K562 (cell line): Measurements from ENCODE around the gene NAGS. TPM values are rescaled to one million over a fixed set of nuclear protein-coding genes. Genes with fewer than 3 reads are reported as not detected.

ENCODE experiments used
- AFF4 ChIP-seq: sonication (generic); formaldehyde crosslinking; IDR thresholded peaks from 2 replicates; pipeline ENCODE4 v1.8.0; 2023; ENCODE audit warnings: mild to moderate bottlenecking, missing genetic modification reagents
- BCLAF1 ChIP-seq, 2 experiments: fragments of 450-650 bp in 1 of 2; IDR thresholded peaks; 2 replicates each; pipeline ENCODE4 v1.6.1; 2011 to 2017; ENCODE audit warnings: low read depth in 2 of 2, antibody characterized with exemption in 1 of 2, borderline replicate concordance in 1 of 2, low read length in 1 of 2, mild to moderate bottlenecking in 1 of 2, mixed read lengths in 1 of 2; ENCODE audit not compliant: control insufficient read depth in 1 of 2
- CCAR2 ChIP-seq: fragments of 200-400 bp; formaldehyde crosslinking; IDR thresholded peaks from 2 replicates; pipeline ENCODE4 v1.6.1; 2017; ENCODE audit warnings: mild to moderate bottlenecking, low read depth, low read length
- DMBX1 ChIP-seq: fragments of 250-450 bp; sonication (Bioruptor Pico); IDR thresholded peaks from 2 replicates; pipeline ENCODE4 v1.8.0; 2022; ENCODE audit warnings: inconsistent platforms, mild to moderate bottlenecking, moderate library complexity, borderline replicate concordance
- E2F8 ChIP-seq: fragments of 450-650 bp; IDR thresholded peaks from 2 replicates; pipeline ENCODE4 v1.7.1; 2018; ENCODE audit warnings: mild to moderate bottlenecking, low read depth; ENCODE audit not compliant: partially characterized antibody
- EGR1 ChIP-seq: fragments of 450-650 bp; conservative IDR thresholded peaks from 2 replicates; pipeline ENCODE4 v1.6.1; 2017; ENCODE audit warnings: mild to moderate bottlenecking
- ESRRB ChIP-seq: fragments of 250-450 bp; sonication (Bioruptor Pico); IDR thresholded peaks from 2 replicates; pipeline ENCODE4 v1.5.0; 2020; ENCODE audit warnings: mild to moderate bottlenecking, moderate library complexity, borderline replicate concordance
- FOSL1 ChIP-seq: fragments of 200-800 bp; sonication (Bioruptor generic); conservative IDR thresholded peaks from 2 replicates; pipeline ENCODE4 v1.6.1; 2016; ENCODE audit warnings: missing genetic modification characterization, missing compliant biosample characterization
- L3MBTL2 ChIP-seq: fragments of 450-650 bp; IDR thresholded peaks from 2 replicates; pipeline ENCODE4 v1.6.1; 2016; ENCODE audit warnings: mild to moderate bottlenecking, moderate library complexity
- RFX1 ChIP-seq: fragments of 450-650 bp; IDR thresholded peaks from 2 replicates; pipeline ENCODE4 v1.6.1; 2016; ENCODE audit warnings: mild to moderate bottlenecking, moderate library complexity
- SUPT5H ChIP-seq: fragments of 450-650 bp; IDR thresholded peaks from 2 replicates; pipeline ENCODE4 v1.6.1; 2016
- TAF9B ChIP-seq: fragments of 450-650 bp; IDR thresholded peaks from 2 replicates; pipeline ENCODE4 v1.6.1; 2018; ENCODE audit warnings: mild to moderate bottlenecking; ENCODE audit not compliant: partially characterized antibody
- TAL1 ChIP-seq: fragments of 450-650 bp; IDR thresholded peaks from 2 replicates; pipeline ENCODE4 v1.6.1; 2016; ENCODE audit warnings: mild to moderate bottlenecking
- TSC22D4 ChIP-seq: fragments of 450-650 bp; IDR thresholded peaks from 2 replicates; pipeline ENCODE4 v1.6.1; 2016; ENCODE audit warnings: missing genetic modification characterization, missing biosample characterization, control low read depth
- U2AF2 ChIP-seq: fragments of 200-400 bp; formaldehyde crosslinking; optimal IDR thresholded peaks from 2 replicates; pipeline ENCODE3; 2017; ENCODE audit warnings: low read depth, mild to moderate bottlenecking, low read length
- ZNF24 ChIP-seq: fragments of 450-650 bp; IDR thresholded peaks from 2 replicates; pipeline ENCODE4 v1.6.1; 2016
- ZNF695 ChIP-seq: fragments of 450-650 bp; formaldehyde crosslinking; IDR thresholded peaks from 2 replicates; pipeline ENCODE4 v1.4.0; 2020; ENCODE audit warnings: mild to moderate bottlenecking, moderate library complexity
- ZNF778 ChIP-seq: fragments of 450-650 bp; formaldehyde crosslinking; IDR thresholded peaks from 2 replicates; pipeline ENCODE4 v1.4.0; 2020; ENCODE audit warnings: mild to moderate bottlenecking, moderate library complexity
- ZNF785 ChIP-seq: fragments of 250-450 bp; sonication (Bioruptor Pico); IDR thresholded peaks from 2 replicates; pipeline ENCODE4 v1.4.0; 2020; ENCODE audit warnings: mild to moderate bottlenecking
- ZSCAN32 ChIP-seq: fragments of 450-650 bp; formaldehyde crosslinking; IDR thresholded peaks from 2 replicates; pipeline ENCODE4 v1.4.0; 2020; ENCODE audit warnings: mild to moderate bottlenecking, moderate library complexity
- polyA plus RNA-seq, 8 experiments: library from polyadenylated mRNA; depleted of rRNA in 4 of 8; stranded (reverse) in 5 of 8; unstranded in 3 of 8; fragments of >200 nt; fragmentation: Nextera tagmentation in 2 of 8; fragmentation: Illumina TruSeq in 1 of 8; extraction: Ambion mirVana in 2 of 8; extraction: Trizol in 1 of 8; gene quantifications; 2 replicates each; pipeline versions ENCODE4 v1.2.1 to v1.2.3, GENCODE V29; 2011 to 2014; ENCODE audit warnings: inconsistent platforms in 1 of 8, missing spikeins in 1 of 8
- total RNA-seq, 7 experiments: library from RNA; depleted of rRNA in 6 of 7; stranded (reverse); fragments of >200 nt in 6 of 7; fragmentation: Illumina TruSeq in 2 of 7; extraction: Trizol in 2 of 7; gene quantifications; 2 replicates each; pipeline versions ENCODE4 v1.2.1 to v1.2.3, GENCODE V29; 2011 to 2021; ENCODE audit warnings: low replicate concordance in 1 of 7

The NAGS gene
- total and polyA plus RNA-seq, 9 of the 15 experiments (the other 6 are each of a cell fraction or from before 2014, with no cell fraction given): not detected

- TF ChIP-seq ZNF785 (CRISPR knock-in tag) (no peak), ZSCAN32 (CRISPR knock-in tag) (no peak), TSC22D4 (tag) (no peak), L3MBTL2 (peak; percentile 82), ZNF778 (no peak), RFX1 (no peak), FOSL1 (tag) (peak; percentile 54; the same call in 1 of the 2 replicates), ZNF695 (CRISPR knock-in tag) (no peak), U2AF2 (no peak), ESRRB (CRISPR knock-in tag) (no peak), AFF4 (CRISPR knock-in tag) (no peak), TAL1 (no peak), DMBX1 (peak; percentile 48; the same call in 1 of the 2 replicates), ZNF24 (no peak; the same call in 1 of the 2 replicates), BCLAF1 (IDR thresholded peaks at IDR 0.05; ENCODE audit: borderline replicate concordance in 1 of 2, control insufficient read depth in 1 of 2, low read depth in 2 of 2, low read length in 1 of 2) (peak in 1 of 2 experiments; percentile 97; a peak in 2 of 4 replicates), TAF9B (peak; percentile 87), CCAR2 (0 out of 2 replicates have a peak, but pooled peaks have one; percentile 56), SUPT5H (peak; percentile 84), E2F8 (peak; percentile 89), EGR1 (no peak; the same call in 1 of the 2 replicates)
Measured at GRCh38 chr17:44014437-44015172, 10.2 kb downstream of the NAGS start, which contains the start of gene TMEM101 (continued).
